Measurements from ENCODE around the gene MRPS18A. TPM values are rescaled to one million over a fixed set of nuclear protein-coding genes. Genes with fewer than 3 reads are reported as not detected.

Gene MRPS18A
- total RNA-seq, 1 donor from 2014 or later, result 44.4 TPM

GRCh38 chr6:43671801-43672690 is 15.5 kb downstream of the MRPS18A start:
- H3K4me1 ChIP-seq (ENCODE audit: control insufficient read depth in 3 of 3, insufficient read depth in 3 of 3, low read length in 3 of 3), result peaks cover 84 to 99% (median 98%) of the 10 kb centered on the region in 3 donors

GRCh38 chr6:43671011-43671800 is 16.4 kb downstream of the MRPS18A start:
- H3K27ac ChIP-seq (ENCODE audit: low read depth, low read length), result no peak overlapping the region
- no peaks in the 10 kb centered on the region for H3K27me3 ChIP-seq (ENCODE audit: control insufficient read depth in 3 of 3, insufficient read depth in 3 of 3, low read length in 3 of 3)
- H3K4me3 ChIP-seq (ENCODE audit: low read length in 3 of 3), result peak overlapping the region in 1 of 3 donors; percentile 22
- no peaks in the 10 kb centered on the region for H3K9me3 ChIP-seq (ENCODE audit: control insufficient read depth in 3 of 3, low read length in 3 of 3)
- peak overlapping the region in 1 of 3 donors; percentile 83 for H3K9ac ChIP-seq (ENCODE audit: low read depth in 1 of 3, low read length in 3 of 3)
- H3K36me3 ChIP-seq (ENCODE audit: control insufficient read depth in 3 of 3, insufficient read depth in 3 of 3, low read length in 3 of 3), result peaks cover 32 to 40% (median 36%) of the 10 kb centered on the region in 3 donors
- H3K4me1 ChIP-seq (ENCODE audit: control insufficient read depth in 3 of 3, insufficient read depth in 3 of 3, low read length in 3 of 3), result peaks cover 78 to 97% (median 96%) of the 10 kb centered on the region in 3 donors

More at GRCh38 chr6:43671801-43672690, 15.5 kb downstream of the MRPS18A start:
- H3K27ac ChIP-seq (ENCODE audit: low read depth, low read length), result no peak overlapping the region
- no peaks in the 10 kb centered on the region for H3K9me3 ChIP-seq (ENCODE audit: control insufficient read depth in 3 of 3, low read length in 3 of 3)
- H3K4me3 ChIP-seq (ENCODE audit: low read length in 3 of 3), result no peak overlapping the region
- peaks cover 32 to 48% (median 37%) of the 10 kb centered on the region in 3 donors for H3K36me3 ChIP-seq (ENCODE audit: control insufficient read depth in 3 of 3, insufficient read depth in 3 of 3, low read length in 3 of 3)
- H3K27me3 ChIP-seq (ENCODE audit: control insufficient read depth in 3 of 3, insufficient read depth in 3 of 3, low read length in 3 of 3), result no peaks in the 10 kb centered on the region
- H3K9ac ChIP-seq (ENCODE audit: low read depth in 1 of 3, low read length in 3 of 3), result peak overlapping the region in 1 of 3 donors; percentile 64

- no peaks in the 10 kb centered on the region for H3K27me3 ChIP-seq (ENCODE audit: control insufficient read depth in 3 of 3, insufficient read depth in 3 of 3, low read length in 3 of 3)
- peak overlapping the region in 1 of 3 donors; percentile 83 for H3K9ac ChIP-seq (ENCODE audit: low read depth in 1 of 3, low read length in 3 of 3)
- H3K36me3 ChIP-seq (ENCODE audit: control insufficient read depth in 3 of 3, insufficient read depth in 3 of 3, low read length in 3 of 3), result peaks cover 32 to 38% (median 36%) of the 10 kb centered on the region in 3 donors
- H3K27ac ChIP-seq (ENCODE audit: low read depth, low read length), result peak overlapping the region; percentile 74
- peaks cover 75 to 93% (median 91%) of the 10 kb centered on the region in 3 donors for H3K4me1 ChIP-seq (ENCODE audit: control insufficient read depth in 3 of 3, insufficient read depth in 3 of 3, low read length in 3 of 3)
- H3K4me3 ChIP-seq (ENCODE audit: low read length in 3 of 3), result no peak overlapping the region
- H3K9me3 ChIP-seq (ENCODE audit: control insufficient read depth in 3 of 3, low read length in 3 of 3), result no peaks in the 10 kb centered on the region
Observed at GRCh38 chr6:43670623-43670986, 17.0 kb downstream of the MRPS18A start.

- Histone ChIP-seq H3K9ac (ENCODE audit: low read depth in 1 of 3, low read length in 3 of 3) (peak overlapping the region; percentile 4 to 83 (median 71)), H3K4me3 (ENCODE audit: low read length in 3 of 3) (no peak overlapping the region), H3K27me3 (ENCODE audit: control insufficient read depth in 3 of 3, insufficient read depth in 3 of 3, low read length in 3 of 3) (no peaks in the 10 kb centered on the region), H3K36me3 (ENCODE audit: control insufficient read depth in 3 of 3, insufficient read depth in 3 of 3, low read length in 3 of 3) (peaks cover 31 to 34% (median 32%) of the 10 kb centered on the region in 3 donors), H3K4me1 (ENCODE audit: control insufficient read depth in 3 of 3, insufficient read depth in 3 of 3, low read length in 3 of 3) (peaks cover 75 to 88% (median 86%) of the 10 kb centered on the region in 3 donors), H3K9me3 (ENCODE audit: control insufficient read depth in 3 of 3, low read length in 3 of 3) (no peaks in the 10 kb centered on the region), H3K27ac (ENCODE audit: low read depth, low read length) (peak overlapping the region; percentile 74)
Observed at GRCh38 chr6:43669922-43670622, 17.5 kb downstream of the MRPS18A start.

- H3K36me3 ChIP-seq (ENCODE audit: control insufficient read depth in 3 of 3, insufficient read depth in 3 of 3, low read length in 3 of 3), result peaks cover 24 to 26% (median 24%) of the 10 kb centered on the region in 3 donors
- H3K27me3 ChIP-seq (ENCODE audit: control insufficient read depth in 3 of 3, insufficient read depth in 3 of 3, low read length in 3 of 3), result peaks cover 0 to 3% (median 0%) of the 10 kb centered on the region in 3 donors
- peak overlapping the region; percentile 4 to 83 (median 81) for H3K9ac ChIP-seq (ENCODE audit: low read depth in 1 of 3, low read length in 3 of 3)
- peak overlapping the region in 1 of 3 donors; percentile 45 for H3K4me3 ChIP-seq (ENCODE audit: low read length in 3 of 3)
- H3K27ac ChIP-seq (ENCODE audit: low read depth, low read length), result peak overlapping the region; percentile 74
- peaks cover 68 to 80% (median 78%) of the 10 kb centered on the region in 3 donors for H3K4me1 ChIP-seq (ENCODE audit: control insufficient read depth in 3 of 3, insufficient read depth in 3 of 3, low read length in 3 of 3)
- no peaks in the 10 kb centered on the region for H3K9me3 ChIP-seq (ENCODE audit: control insufficient read depth in 3 of 3, low read length in 3 of 3)
Observed at GRCh38 chr6:43669050-43669921, 18.3 kb downstream of the MRPS18A start.

GRCh38 chr6:43668151-43669028 is 19.2 kb downstream of the MRPS18A start:
- Histone ChIP-seq H3K4me1 (ENCODE audit: control insufficient read depth in 3 of 3, insufficient read depth in 3 of 3, low read length in 3 of 3) (peaks cover 59 to 71% (median 69%) of the 10 kb centered on the region in 3 donors), H3K27ac (ENCODE audit: low read depth, low read length) (peak overlapping the region; percentile 74), H3K4me3 (ENCODE audit: low read length in 3 of 3) (peak overlapping the region in 1 of 3 donors; percentile 45), H3K27me3 (ENCODE audit: control insufficient read depth in 3 of 3, insufficient read depth in 3 of 3, low read length in 3 of 3) (peaks cover 0 to 3% (median 0%) of the 10 kb centered on the region in 3 donors), H3K9ac (ENCODE audit: low read depth in 1 of 3, low read length in 3 of 3) (peak overlapping the region; percentile 12 to 83 (median 81)), H3K36me3 (ENCODE audit: control insufficient read depth in 3 of 3, insufficient read depth in 3 of 3, low read length in 3 of 3) (peaks cover 18% of the 10 kb centered on the region in 3 donors), H3K9me3 (ENCODE audit: control insufficient read depth in 3 of 3, low read length in 3 of 3) (no peaks in the 10 kb centered on the region)

GRCh38 chr6:43667245-43668150 is 20.1 kb downstream of the MRPS18A start:
- Histone ChIP-seq H3K9ac (ENCODE audit: low read depth in 1 of 3, low read length in 3 of 3) (peak overlapping the region in 2 of 3 donors; percentile 45 to 83), H3K27ac (ENCODE audit: low read depth, low read length) (peak overlapping the region; percentile 74), H3K4me1 (ENCODE audit: control insufficient read depth in 3 of 3, insufficient read depth in 3 of 3, low read length in 3 of 3) (peaks cover 52 to 64% (median 60%) of the 10 kb centered on the region in 3 donors), H3K4me3 (ENCODE audit: low read length in 3 of 3) (peak overlapping the region in 2 of 3 donors; percentile 32 to 56), H3K9me3 (ENCODE audit: control insufficient read depth in 3 of 3, low read length in 3 of 3) (no peaks in the 10 kb centered on the region), H3K36me3 (ENCODE audit: control insufficient read depth in 3 of 3, insufficient read depth in 3 of 3, low read length in 3 of 3) (peaks cover 18% of the 10 kb centered on the region in 3 donors), H3K27me3 (ENCODE audit: control insufficient read depth in 3 of 3, insufficient read depth in 3 of 3, low read length in 3 of 3) (peaks cover 0 to 3% (median 0%) of the 10 kb centered on the region in 3 donors)
